ENCODE results near the gene SLC22A23.
A peak's percentile ranks its signal among the peaks of the same experiment; 100 is the strongest.

Gene SLC22A23

DNA sequence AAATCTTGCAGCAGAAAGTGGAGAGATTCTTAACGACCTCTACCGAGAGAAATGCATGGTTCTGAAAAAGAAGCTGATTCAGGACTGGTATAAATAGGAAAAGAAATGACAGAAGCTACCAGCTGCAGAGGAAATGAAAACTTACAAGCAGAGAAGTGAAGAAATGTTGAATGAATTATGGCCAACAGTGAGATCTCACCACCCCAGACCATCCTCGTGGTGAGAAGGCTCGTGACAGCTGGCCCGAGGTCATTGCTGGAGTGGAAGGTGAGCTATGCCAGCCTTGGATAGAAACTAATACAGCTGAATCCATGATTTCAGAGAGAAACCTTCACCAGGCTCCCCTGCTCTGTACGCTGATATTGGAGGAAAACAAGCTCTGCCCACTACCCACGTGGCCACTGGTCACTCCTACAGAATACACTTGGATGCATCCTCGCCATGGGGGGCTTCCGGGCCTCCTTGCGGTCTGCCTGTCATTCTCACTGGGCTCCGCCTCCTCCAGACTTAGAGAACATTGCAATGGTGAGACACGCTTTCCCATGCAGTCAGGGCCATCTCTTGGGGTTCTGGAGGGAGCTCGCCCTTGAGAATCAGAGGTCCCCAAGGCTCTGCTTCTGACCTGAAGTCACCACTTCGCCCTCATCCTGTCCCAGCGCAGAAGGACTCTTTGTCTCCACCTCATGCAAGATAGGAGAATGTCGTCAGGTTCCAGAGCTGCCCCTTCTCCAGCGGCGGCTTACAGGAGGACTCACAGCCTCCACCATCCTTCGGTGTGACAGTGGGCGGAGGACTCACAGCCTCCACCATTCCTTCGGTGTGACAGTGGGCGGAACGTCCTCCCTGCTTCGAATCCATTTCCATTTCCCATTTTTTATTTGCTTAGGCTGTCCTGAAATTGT lies 218.8 kb downstream of the SLC22A23 start:
- Mint-ChIP-seq H3K4me3 (no peak overlapping the region), H3K36me3 (no peaks in the 10 kb centered on the region), H3K27me3 (peaks cover 33% of the 10 kb centered on the region), H3K4me1 (no peaks in the 10 kb centered on the region), H3K9me3 (no peaks in the 10 kb centered on the region), H3K27ac (no peak overlapping the region)

DNA sequence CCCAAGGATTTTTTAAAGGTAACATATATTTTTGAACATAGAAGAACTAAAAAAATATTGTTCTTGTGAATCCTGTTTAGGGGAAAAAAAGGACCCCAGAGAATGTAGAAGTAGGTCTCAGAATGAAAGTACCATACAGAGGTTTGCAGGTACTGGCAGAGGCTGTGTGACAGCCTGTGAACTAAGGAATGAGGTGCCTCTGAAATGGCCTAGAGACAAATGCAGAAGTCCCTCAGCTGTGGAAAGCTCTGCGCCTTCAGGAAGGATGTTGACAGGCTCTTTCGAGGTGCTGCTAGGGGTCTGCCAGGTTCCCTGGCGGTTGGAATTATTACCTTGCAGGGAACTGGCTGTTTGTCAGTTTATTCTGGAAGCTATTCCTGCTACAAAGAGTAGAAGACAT lies 220.8 kb downstream of the SLC22A23 start:
- Mint-ChIP-seq H3K27ac (no peak overlapping the region), H3K9me3 (no peaks in the 10 kb centered on the region), H3K36me3 (no peaks in the 10 kb centered on the region), H3K27me3 (peaks cover 47% of the 10 kb centered on the region), H3K4me3 (no peak overlapping the region), H3K4me1 (peaks cover 15% of the 10 kb centered on the region)

DNA sequence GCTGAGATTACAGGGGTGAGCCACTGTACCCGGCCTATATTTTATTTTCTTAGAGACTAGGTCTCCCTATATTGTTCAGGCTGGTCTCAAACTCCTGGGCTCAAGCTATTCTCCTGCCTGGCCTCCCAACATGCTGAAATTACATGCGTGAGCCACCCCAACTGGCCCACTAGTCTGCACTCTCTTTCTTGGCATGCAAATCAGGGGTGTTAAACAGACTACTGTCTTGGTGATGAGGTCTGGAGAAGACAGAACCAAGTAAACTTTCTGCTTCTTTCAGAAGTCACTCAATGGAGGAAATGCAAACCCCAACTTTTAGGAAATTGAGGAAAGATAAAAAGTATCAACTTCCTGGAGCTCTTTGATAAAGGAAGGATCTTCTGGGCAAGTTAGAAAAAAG lies 221.4 kb downstream of the SLC22A23 start:
- Mint-ChIP-seq H3K36me3 (no peaks in the 10 kb centered on the region), H3K27me3 (peaks cover 52% of the 10 kb centered on the region), H3K4me1 (peaks cover 20% of the 10 kb centered on the region), H3K4me3 (no peak overlapping the region), H3K9me3 (no peaks in the 10 kb centered on the region), H3K27ac (no peak overlapping the region)

DNA sequence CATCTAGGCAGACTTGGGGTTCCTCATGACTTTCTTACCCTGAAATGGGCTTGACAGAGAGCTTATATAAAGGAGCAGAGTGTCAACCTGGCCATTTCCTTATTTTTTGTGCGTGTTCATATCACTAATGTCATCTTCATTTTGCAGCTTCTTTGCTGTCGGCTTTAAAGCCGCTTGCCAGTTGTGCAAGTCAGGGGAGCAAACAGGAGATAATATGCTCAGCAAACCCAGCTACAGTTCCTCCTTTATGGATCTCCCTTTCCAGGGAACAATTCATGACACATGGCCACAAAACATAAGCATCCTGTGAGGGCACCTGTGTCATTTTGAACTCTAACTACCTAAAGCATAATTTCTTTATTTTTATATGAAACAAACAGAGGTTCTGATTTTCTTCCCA lies 222.9 kb downstream of the SLC22A23 start:
- Mint-ChIP-seq H3K27me3 (peaks cover 64% of the 10 kb centered on the region), H3K4me3 (no peak overlapping the region), H3K36me3 (no peaks in the 10 kb centered on the region), H3K4me1 (peaks cover 33% of the 10 kb centered on the region), H3K27ac (no peak overlapping the region), H3K9me3 (no peaks in the 10 kb centered on the region)

DNA sequence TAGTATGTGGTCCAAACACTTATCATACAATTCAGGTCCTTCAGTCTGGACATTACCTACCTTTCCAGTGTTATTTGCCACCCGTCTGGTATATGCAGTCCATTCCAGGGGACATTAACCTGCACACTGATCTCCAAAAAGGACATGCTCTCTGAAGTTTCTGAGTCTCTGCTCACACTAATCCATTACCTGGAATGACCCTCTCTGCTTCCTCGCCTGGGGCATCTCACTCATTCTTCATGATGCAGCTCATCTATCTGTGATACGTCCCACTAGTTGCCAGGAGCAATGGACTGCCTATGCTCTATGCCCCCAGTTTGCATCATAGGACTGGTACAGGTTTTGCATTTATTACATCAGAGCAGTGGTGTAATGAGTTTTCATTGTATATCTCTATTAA lies 223.5 kb downstream of the SLC22A23 start:
- H3K27ac Mint-ChIP-seq: no peak overlapping the region
- H3K27me3 Mint-ChIP-seq: peaks cover 66% of the 10 kb centered on the region
- H3K4me3 Mint-ChIP-seq: no peak overlapping the region
- no peaks in the 10 kb centered on the region for H3K9me3 Mint-ChIP-seq
- no peaks in the 10 kb centered on the region for H3K36me3 Mint-ChIP-seq
- H3K4me1 Mint-ChIP-seq: peaks cover 37% of the 10 kb centered on the region

DNA sequence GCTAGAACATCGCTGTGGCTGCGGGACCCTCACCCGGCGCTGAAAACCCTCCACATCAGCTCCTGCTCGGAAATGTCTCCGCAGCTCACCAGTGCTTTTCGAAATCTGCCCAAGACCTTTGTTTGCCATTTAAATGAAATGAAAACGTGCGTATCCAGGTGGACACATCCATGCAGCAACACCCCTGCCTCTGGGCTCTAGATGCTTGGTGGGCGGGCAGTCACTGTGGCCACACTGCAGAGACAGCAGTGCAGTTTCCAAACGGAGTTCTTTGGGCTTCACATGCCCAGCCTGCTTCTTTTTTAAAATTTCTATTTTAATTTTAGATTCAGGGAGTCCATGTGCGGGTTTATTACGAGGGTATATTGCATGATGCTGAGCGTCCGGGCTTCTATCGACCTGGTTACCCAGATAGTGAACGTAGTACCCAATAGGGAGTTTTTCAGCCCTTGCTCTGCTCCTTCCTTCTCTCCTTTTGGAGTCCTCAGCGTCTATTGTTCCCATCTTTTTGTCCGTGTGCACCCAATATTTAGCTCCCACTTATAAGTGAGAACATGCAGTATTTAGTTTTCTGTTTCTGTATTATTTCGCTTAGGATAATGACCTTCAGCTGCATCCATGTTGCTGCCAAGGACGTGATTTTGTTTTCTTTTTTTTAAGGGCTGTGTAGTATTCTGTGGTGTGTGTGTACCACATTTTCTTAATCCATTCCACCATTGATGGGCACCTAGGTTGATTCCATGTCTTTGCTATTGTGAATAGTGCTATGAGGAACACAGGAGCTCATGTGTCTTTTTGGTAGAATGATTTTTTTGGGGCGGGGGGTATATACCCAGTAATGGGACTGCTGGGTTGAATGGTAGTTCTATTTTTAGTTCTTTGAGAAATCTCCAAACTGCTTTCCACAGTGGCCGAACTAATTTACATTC lies 224.6 kb downstream of the SLC22A23 start:
- Mint-ChIP-seq H3K4me3 (no peak overlapping the region), H3K4me1 (peaks cover 44% of the 10 kb centered on the region), H3K36me3 (no peaks in the 10 kb centered on the region)

DNA sequence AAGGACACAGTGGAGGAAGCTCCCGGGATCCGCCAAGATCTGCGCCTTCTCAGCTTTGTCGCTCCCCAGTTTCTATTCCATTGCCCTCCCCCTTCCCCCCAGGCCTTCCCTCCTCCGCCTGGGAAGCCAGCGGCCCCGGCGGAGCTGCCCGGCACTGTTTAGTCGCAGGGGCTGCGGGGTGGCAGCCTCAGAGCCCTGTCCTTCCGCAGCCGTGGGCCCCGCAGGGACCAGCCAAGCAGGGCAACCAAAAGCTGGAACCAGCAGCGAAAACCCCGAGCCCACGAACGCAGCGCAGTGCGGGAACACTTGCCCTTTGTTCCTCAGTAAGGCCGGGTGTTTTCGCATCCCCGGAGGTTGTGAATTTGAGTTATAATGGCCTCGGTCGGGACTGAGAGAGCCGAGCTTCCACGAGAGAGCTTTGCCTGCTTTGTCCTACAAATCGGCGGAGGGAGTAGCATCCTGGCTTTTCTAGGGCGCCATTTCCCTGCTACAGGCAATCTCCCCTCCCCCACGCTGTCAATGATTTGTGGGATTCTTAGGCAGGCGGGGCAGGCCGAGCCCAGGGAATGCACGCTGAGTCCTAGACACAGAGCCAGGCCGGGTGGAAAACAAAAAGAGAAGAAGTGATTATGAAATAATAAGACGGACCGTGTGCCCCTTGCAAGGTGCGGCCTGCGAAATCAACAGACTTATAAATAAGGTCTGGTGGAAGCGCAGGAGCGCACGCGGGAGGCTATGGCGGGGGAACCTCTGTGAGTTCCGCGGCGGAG lies 225.4 kb downstream of the SLC22A23 start:
- Mint-ChIP-seq H3K27me3 (peaks cover 67% of the 10 kb centered on the region), H3K27ac (no peak overlapping the region), H3K4me3 (peak overlapping the region; percentile 78), H3K36me3 (no peaks in the 10 kb centered on the region), H3K4me1 (peaks cover 47% of the 10 kb centered on the region), H3K9me3 (no peaks in the 10 kb centered on the region)

More for the DNA sequence above, 224.6 kb downstream of the SLC22A23 start:
- Mint-ChIP-seq H3K27me3 (peaks cover 66% of the 10 kb centered on the region), H3K27ac (no peak overlapping the region), H3K9me3 (no peaks in the 10 kb centered on the region)

DNA sequence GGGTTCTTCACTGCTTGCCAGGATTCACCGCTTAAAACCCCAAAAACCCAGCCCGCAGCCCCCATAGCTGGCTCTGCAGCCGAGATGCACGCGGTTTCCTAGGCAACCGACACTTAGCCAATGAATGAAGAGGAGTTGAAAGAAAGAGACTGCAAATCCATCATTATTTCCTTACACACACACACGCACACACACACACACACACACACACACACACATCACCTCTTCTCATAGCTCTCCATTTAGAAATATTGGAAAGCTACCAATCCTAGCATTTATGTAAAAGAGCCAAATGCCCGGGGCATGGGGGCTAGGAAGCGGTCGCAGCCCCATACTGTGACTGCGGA lies 226.0 kb downstream of the SLC22A23 start:
- Mint-ChIP-seq H3K36me3 (no peaks in the 10 kb centered on the region), H3K9me3 (no peaks in the 10 kb centered on the region), H3K27me3 (peaks cover 67% of the 10 kb centered on the region), H3K27ac (no peak overlapping the region), H3K4me1 (peaks cover 47% of the 10 kb centered on the region), H3K4me3 (peak overlapping the region; percentile 69)

DNA sequence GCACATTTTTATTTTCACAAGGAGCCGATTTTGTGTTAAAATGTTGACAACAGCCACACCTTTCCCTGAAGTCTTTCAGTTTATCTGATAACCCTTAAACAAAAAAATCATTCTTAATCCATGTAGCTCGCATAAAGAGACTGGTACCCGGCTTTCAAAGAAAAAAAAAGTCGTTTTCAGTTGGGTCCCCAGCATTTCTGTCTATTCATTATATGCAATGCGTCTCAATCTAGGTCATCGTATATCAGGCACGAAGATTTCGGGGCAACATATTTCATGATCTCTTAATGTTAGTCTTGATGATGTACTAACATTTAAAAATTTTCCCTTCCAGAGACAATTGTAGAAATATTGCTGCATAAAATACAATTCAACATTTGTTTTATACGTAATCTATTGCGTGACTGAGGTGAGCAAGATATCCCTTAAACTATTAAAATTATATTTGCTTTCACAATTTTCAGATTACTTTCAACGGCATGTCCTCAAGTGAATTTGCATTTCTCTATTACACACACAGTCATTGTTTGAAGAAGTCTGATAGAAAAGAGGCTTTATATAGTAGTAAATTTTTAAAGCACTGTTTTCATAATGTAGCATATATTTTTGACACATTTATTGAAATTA lies 226.5 kb downstream of the SLC22A23 start:
- Mint-ChIP-seq H3K36me3 (no peaks in the 10 kb centered on the region), H3K27me3 (peaks cover 65% of the 10 kb centered on the region), H3K9me3 (no peaks in the 10 kb centered on the region), H3K27ac (no peak overlapping the region), H3K4me3 (peak overlapping the region; percentile 92), H3K4me1 (peaks cover 47% of the 10 kb centered on the region)

DNA sequence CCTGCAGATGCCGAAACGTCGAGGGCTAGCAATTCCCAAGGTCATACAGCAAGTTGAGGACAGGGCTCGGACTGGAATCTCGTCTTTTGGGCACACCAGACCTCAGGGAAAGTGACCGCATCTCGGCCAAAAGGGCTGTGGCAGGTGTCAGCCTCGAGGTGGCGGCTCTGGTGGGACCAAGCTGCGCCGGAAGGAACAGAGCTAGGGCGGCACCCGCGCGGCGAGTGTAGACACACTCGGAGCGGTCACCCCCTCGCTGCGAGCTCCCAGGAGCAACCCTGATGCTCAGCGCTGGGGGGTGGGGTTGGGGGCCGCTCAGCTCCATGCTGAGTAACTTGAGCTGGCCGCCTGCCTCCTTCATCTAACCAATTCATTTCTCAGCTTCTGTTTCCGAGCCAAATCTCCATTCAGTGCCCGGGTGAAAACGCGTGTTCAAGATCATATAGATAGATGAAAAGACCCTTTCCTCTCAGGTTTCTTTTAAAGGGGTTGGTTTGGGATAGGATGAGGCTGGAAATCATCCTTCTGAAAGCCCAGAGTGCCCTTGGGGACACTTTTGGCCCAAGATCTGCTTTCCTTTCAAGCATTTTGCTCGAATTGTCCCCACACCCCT lies 227.2 kb downstream of the SLC22A23 start:
- H3K4me3 Mint-ChIP-seq: peak overlapping the region; percentile 92
- H3K27ac Mint-ChIP-seq: no peak overlapping the region
- H3K27me3 Mint-ChIP-seq: peaks cover 65% of the 10 kb centered on the region

DNA sequence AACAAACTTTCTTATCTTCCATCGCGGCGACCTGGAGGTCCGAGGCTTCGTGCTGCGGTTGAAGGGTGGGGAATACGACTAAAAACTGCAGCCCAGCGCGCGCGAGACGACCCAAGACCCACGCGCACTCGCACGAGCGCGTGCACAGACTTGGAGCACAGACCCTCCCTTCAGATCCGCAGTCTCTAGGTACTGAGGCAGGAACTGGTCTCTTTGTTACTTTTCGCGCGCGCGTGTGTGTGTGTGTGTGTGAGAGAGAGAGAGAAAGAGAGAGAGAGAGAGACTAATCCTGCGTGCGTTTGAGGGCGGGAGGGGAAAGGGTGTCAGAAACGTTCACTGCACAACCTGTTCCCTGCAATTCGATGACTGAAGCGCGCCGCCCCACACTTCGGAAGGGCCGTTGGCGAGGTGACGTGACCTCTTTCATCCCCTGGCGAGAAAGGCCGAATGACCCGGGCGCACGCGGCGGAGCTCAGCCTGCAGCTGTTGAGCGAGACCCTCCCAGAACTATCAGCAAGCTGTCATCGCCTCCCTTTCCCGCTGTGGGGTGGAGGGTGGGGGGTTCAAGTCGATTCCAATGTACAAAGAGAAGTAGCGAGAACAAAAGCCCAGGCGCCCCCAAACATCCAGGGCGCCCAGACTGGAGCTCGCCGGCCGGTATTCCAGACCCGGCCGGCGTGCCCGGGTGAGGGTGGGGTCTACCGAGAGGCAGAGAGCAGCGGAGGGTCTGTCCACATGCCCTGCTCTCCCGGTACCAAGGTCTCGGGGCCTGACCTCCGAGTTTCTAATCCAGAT lies 227.9 kb downstream of the SLC22A23 start:
- peak overlapping the region; percentile 68 for H3K27ac Mint-ChIP-seq
- H3K36me3 Mint-ChIP-seq: no peaks in the 10 kb centered on the region
- H3K4me1 Mint-ChIP-seq: peaks cover 47% of the 10 kb centered on the region
- H3K27me3 Mint-ChIP-seq: peaks cover 65% of the 10 kb centered on the region
- H3K4me3 Mint-ChIP-seq: peak overlapping the region; percentile 92
- H3K9me3 Mint-ChIP-seq: no peaks in the 10 kb centered on the region

More for the DNA sequence above, 227.2 kb downstream of the SLC22A23 start:
- H3K9me3 Mint-ChIP-seq: no peaks in the 10 kb centered on the region
- H3K36me3 Mint-ChIP-seq: no peaks in the 10 kb centered on the region
- H3K4me1 Mint-ChIP-seq: peaks cover 47% of the 10 kb centered on the region

DNA sequence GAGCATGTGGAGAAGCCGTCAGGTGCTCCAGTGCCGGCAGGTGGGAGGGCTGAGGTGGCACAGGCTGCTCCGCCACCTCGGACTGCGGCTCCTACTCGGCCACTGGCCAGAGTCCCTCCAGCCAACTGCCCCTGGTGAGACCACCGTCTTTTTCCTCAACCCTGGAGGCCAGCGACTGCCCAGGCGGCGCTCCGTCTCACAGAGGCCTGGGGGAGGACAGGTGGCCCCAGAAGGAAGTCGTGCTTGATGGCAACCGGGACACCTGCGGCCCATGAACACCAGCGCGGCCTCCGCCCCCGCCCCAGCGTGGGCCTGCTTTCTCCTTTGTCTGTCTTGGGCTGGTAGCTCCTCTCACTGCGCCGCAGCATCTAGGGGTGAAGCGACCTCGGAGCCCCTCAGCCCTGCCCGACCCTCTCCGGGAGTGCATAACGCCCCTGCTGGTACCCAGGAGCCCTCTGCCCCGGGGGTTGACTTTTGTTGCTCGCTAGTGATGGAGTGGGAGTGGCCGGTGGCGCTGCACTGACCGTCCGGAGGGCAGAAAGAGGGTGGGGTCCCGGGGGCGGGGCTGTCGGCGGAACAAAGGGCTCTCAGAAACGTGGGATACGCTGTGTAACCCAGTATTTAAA lies 228.7 kb downstream of the SLC22A23 start:
- Mint-ChIP-seq H3K9me3 (no peaks in the 10 kb centered on the region), H3K4me1 (peaks cover 47% of the 10 kb centered on the region), H3K4me3 (peak overlapping the region; percentile 77), H3K36me3 (no peaks in the 10 kb centered on the region), H3K27me3 (peaks cover 60% of the 10 kb centered on the region), H3K27ac (no peak overlapping the region)

DNA sequence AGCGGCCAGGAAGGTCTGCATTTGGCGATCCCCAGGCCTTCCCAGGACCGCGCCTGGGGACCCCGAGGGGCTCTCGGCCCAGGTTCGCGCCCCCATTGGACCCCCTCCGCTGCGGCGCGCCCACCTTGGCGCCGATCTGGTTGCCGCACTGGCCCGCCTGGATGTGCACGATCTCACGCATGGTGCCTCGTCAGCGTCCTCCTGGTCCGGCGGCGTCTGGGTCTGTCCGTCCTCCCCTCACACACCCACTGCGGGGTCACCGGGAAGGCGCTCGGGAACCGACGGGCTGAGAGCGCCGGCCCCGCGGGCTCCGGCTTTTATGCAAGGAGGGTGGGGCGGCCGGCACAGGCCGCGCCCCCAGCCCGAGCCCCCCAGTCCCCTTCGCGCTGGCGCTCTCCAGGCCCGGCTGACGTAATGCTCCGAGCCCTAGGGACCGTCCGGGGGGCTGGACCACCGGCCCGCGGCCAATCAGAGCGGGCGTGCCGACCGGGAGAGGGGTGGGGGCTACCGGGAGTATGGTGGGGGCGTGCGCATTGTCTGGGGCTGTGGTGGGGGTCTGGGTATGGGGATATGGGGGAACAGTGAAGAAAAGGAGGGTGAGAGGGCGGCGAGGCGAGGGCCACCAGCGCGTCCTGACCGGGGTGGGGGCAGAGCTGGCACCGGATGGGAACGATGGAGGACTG lies 229.3 kb downstream of the SLC22A23 start, which contains the start of gene TUBB2B:
TSS of gene TUBB2B (minus strand) at position 291 of the 683 bp plus-strand sequence. CDS start at position 181, 110 bp downstream.
- H3K9me3 Mint-ChIP-seq: no peaks in the 10 kb centered on the region
- no peak within 1 kb of the TSS for H3K27ac Mint-ChIP-seq
- no peaks in the 10 kb centered on the region for H3K36me3 Mint-ChIP-seq
- peaks cover 54% of the 10 kb centered on the region for H3K27me3 Mint-ChIP-seq
- peaks cover 46% of the 10 kb centered on the region for H3K4me1 Mint-ChIP-seq
- H3K4me3 Mint-ChIP-seq: peak within 1 kb of the TSS; percentile 79
